Hindlimb muscle (tissue), 1 donor: ENCODE data around the gene EMD. TPM values are rescaled to one million over a fixed set of nuclear protein-coding genes. Genes with fewer than 3 reads are reported as not detected.
A peak's percentile ranks its signal among the peaks of the same experiment; 100 is the strongest.
"Not testable (repeated sequence)": the region's sequence is repeated elsewhere in the genome, so short reads cannot be mapped to it uniquely, and the experiment has no call there.

Source experiments
- DNase-seq: peaks from one replicate; pipeline ENCODE4 v3.0.0-alpha.2; 2013
- polyA plus RNA-seq: library from polyadenylated mRNA; unstranded; fragments of 120-200 nt; gene quantifications from one replicate; pipeline ENCODE4 v1.2.1, GENCODE V29; 2013; ENCODE audit not compliant: insufficient read length

EMD gene
- polyA plus RNA-seq = 51.6 TPM

DNA sequence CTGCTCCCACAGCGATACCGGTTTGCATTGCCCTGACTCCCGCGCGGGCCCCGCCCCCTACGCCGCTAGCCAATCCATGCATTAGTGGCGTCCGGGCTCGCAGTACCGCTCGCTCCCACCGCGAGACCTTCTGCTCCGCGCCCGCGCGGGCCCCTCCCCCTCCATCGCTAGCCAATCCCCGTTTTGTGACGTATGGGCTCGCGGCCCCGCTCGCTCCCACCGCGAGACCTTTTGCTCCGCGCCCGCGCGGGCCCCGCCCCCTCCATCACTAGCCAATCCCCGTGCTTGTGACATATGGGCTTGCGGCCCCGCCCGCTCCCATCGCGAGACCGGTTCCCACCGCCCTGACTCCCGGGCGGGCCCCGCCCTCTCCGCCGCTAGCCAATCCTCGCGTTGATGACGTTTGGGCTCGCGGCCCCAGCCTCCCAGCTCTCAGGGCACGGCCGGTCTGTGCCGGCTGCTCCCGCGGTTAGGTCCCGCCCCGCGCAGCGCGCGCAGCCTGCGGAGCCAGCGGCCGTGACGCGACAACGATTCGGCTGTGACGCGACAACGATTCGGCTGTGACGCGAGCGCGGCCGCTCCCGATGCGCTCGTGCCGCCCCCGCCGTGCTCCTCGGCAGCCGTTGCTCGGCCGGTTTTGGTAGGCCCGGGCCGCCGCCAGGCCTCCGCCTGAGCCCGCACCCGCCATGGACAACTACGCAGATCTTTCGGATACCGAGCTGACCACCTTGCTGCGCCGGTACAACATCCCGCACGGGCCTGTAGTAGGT, at the start of gene EMD:
Gene EMD (plus strand): TSS at position 497 of the 770 bp plus-strand sequence. CDS start 190 bp downstream, at position 687.
- DNase-seq = peak; percentile 96

- DNase-seq = no peak
Measured at GRCh38 chrX:154332561-154332960, 46.5 kb upstream of the EMD start.

DNA sequence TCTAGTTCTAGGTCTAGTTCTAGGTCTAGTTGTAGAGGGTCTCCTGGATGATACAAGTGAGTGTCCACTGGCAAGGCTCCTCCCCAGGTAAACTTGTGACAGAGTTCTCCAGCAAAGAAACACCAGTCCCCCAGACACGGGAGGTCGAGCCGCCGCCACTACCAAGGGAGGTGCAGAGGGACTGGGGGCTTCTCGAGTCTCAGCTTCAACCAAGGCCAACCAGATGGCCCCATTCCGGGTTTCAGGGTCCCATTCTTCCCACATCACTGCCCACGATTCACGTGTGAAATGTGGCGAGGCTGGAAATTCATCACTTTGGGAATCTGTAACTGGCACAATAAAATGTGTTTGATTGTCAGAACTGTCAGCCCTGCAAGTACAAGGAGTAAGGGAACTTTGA, 46.0 kb upstream of the EMD start:
- DNase-seq = no peak

GRCh38 chrX:154333837-154334271, 45.2 kb upstream of the EMD start:
- DNase-seq = no peak

- no peak for DNase-seq
Measured at GRCh38 chrX:154334496-154334895, 44.6 kb upstream of the EMD start.

DNA sequence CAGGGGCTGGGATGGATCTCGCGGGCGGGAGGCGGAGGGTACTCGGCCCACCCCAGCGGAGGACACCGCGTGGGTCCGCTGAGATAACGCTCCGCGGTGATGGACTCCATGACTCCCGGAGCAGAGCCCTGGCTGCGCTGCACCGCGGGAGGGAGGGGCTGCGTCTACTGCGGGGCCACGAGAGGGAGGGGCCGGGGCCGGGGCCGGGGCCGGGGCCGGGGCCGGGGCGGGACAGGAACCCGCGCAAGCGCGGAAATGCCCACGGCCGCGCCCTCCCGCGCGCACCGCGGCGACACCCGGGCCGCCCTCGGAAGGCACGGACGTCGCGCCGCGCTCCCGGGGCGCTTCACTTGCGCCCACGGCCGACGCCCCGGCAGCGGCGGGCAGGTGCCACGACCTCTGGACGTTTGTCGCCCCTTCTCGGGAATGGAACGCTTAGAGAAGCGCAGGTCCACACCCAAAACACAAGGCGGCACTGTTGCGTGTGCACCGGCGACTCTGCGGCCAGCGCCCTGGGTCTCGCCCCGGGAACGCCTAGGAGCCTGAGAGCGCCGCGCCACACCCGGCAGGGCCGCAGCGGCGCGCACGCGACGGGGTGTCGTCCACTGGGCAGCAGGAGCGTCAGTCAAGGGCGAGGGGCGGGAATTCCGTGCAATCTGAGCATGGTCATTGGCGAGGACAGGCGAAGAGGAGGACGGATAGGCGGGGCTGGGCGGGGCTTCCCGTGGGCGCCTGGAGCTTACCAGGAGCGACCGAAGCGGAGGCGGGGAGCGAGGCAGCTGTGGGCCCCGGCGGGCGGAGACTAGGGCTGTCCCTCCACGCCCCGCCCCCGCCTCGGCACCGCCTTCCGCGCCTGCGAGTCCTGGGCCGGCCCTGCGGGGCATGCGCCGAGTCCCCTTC, 37.4 kb upstream of the EMD start:
- DNase-seq = not testable (repeated sequence)

- DNase-seq = not testable (repeated sequence)
Measured at GRCh38 chrX:154343063-154343462, 36.0 kb upstream of the EMD start.

GRCh38 chrX:154343620-154344019, 35.5 kb upstream of the EMD start:
- DNase-seq = not testable (repeated sequence)

DNA sequence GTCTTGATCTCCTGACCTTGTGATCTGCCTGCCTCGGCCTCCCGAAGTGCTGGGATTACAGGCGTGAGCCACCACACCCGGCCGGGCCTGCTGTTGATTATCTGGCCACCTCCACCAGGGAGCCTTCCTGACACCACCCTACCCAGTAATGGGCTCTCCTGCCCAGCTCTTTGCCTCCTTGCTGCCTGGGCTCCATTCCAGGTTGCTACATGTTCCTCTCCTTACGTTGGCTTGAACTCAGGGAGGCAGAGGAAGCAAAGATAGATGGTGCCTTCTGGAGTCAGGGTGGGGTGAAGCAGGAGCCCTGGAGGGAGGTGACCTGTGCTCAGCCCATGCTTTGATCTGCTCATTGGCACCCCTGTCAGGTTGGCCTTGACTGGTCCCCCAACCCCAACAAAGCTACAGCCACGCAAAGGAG, 31.0 kb upstream of the EMD start:
- DNase-seq = no peak

DNA sequence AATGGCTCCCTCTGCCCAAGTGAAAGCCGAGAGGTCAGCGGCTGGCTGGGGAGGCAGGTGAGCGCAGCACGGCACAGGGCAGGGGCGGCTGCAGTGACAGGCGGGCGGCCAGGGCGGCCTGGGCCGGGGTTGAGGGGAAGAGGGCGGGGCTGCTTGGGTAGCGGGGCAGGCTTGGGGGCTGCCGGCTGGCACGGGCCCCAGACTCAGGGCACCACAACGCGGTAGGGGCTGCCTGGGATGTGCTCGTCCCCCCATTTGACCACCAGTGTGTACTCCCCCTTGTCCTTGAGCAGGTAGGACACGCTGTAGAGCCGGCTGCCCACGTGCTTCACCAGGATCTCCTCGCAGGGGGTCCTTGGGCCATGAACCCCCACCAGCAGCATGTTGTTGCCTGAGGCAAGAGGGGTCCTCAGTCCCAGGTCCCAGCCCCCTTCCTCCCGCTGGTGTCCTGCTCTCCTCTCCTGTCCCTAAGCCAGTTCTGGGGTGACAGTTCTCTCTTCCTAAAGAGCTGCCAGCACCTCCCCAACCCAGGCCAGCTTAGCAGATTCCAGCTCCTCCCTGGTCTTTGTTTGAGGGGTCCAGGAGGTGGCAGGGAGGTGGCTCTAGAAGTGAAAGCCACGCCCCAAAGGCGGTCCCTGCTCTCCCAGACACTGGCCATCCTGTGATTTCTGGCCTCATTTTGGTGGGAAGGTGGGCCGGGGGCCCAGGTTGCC, 30.3 kb upstream of the EMD start:
- DNase-seq = no peak

- DNase-seq = no peak
Measured at GRCh38 chrX:154349359-154349935, 29.6 kb upstream of the EMD start.

DNA sequence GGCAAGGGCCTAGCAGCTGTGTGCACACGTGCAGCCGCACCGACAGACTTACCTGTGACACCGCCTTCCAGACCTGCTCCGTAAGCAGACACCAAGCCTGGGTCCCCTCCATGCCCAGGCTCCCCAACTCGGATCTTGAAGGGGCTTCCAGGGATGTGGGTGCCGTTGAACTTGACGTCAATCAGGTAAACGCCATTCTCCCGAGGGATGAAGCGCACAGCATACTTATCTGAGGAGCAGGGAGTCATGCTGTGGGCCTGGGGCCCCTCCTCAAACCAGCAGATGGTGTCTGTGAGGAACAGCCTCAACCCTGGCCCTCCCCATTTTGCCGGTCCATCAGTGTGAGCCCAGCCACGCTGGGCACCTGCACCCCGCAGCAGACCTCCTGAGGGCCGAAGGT, 29.1 kb upstream of the EMD start:
- no peak for DNase-seq

DNA sequence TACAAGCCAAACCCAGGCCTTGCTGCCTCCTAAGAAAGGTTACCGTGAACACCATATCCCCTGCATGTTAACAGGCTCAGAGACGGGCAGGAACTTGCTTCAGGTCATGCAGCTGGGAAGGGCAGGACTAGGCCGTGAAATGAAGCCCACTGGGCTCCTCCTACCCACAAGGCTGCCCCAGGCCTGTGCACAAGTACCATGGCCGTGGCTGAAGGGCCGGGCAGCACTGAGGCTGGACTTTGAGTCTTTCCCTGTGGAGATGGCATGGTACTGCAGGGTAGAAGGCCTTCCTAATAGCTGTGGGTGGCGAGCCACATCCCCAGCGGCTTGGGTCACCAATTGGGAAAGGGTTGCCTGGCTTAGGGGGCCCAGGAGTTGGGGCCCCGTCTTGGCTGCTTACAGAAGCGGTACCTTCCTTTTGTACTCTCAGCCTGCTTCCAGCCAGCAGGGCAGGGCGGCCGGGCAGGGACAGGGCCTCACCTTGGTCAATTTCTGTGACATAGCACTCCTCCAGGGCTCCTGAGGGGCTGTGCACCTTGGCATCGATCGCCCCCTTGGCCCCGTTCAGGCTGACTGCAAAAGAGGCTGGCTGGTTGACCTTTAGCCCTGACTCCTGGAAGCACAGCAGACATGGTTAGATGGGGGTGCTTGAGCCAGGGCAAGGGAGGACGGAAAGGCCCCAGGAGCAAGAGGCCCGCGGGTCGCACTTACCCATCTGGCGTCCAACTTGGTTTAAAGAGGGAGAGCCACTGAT, 28.5 kb upstream of the EMD start:
- no peak for DNase-seq

DNA sequence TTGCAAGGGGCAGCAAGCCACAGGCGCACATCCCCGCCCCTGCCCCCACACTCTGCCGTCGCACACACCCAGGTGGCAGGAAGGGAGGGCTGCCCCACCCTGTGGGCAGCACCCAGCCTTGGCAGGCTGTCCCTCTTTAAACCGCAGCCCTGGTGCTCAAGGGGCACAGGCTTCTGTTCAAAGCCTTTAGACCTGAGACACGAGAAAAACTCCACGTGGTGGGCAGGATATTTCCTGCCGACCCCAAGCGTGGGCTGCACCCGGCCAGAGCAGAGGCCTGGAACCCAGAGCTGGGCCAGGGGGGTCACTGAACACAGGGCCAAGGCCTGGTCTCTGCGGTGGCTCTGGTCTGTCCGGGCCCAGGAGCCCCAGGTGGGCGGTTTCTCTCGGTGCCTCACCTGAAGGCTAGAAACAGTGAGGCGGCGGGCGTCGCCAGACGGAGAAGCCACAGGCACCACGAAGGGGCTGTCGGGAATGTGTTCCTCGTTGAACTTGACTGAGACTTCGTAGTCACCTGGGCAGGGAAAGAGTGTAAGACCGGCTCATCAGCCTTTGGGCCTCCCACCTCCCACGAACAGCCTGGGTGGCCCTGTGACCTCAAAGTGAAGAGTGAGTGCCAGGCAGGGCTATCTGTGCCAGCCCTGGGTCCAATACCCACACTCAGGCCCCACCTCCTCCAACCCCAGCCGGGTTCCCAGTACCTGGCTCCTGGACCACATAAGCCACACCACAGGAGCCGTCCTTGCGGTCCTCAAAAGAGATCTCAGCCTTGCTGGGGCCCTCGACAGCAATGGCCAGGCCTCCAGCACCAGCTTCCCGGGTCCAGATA, 27.7 kb upstream of the EMD start:
- DNase-seq = no peak

- DNase-seq = no peak
Measured at GRCh38 chrX:154352012-154352401, 27.1 kb upstream of the EMD start.

GRCh38 chrX:154352466-154352865, 26.6 kb upstream of the EMD start:
- no peak for DNase-seq

- DNase-seq = no peak
Measured at GRCh38 chrX:154353172-154353843, 25.8 kb upstream of the EMD start.

GRCh38 chrX:154354013-154354412, 25.1 kb upstream of the EMD start:
- no peak for DNase-seq

- DNase-seq = no peak
Measured at GRCh38 chrX:154354516-154354915, 24.6 kb upstream of the EMD start.

- DNase-seq = no peak
Measured at GRCh38 chrX:154355094-154355775, 23.9 kb upstream of the EMD start.
